Fibroblast of lung (primary cell): ENCODE measurements around the gene HAUS5. TPM values are rescaled to one million over a fixed set of nuclear protein-coding genes. Genes with fewer than 3 reads are reported as not detected.

Experiments used
- DNase-seq, 2 donors: peaks; one replicate each; pipeline versions ENCODE4 v3.0.0 to v3.0.0-alpha.2; 2010; ENCODE audit warnings: low read depth in 2 of 2
- H2AFZ ChIP-seq: 2 replicates; pipeline ENCODE4 v1.5.1; 2012; ENCODE audit warnings: low read length, control low read depth, inconsistent platforms
- H3K27ac ChIP-seq: 2 replicates; pipeline ENCODE4 v1.5.1; 2011; ENCODE audit warnings: low read length, control low read depth; ENCODE audit not compliant: insufficient read depth
- H3K27me3 ChIP-seq: 2 replicates; pipeline ENCODE4 v1.5.1; 2011; ENCODE audit warnings: mild to moderate bottlenecking, low read length; ENCODE audit not compliant: control insufficient read depth, insufficient read depth
- H3K36me3 ChIP-seq: 2 replicates; pipeline ENCODE4 v1.5.1; 2011; ENCODE audit warnings: low read length; ENCODE audit not compliant: control insufficient read depth, insufficient read depth
- H3K4me1 ChIP-seq: 2 replicates; pipeline ENCODE4 v1.5.1; 2011; ENCODE audit warnings: low read length; ENCODE audit not compliant: control insufficient read depth, insufficient read depth; ENCODE audit errors: extremely low read depth
- H3K4me2 ChIP-seq: 2 replicates; pipeline ENCODE4 v1.5.1; 2011; ENCODE audit warnings: low read length, control low read depth; ENCODE audit not compliant: insufficient read depth; ENCODE audit errors: extremely low read depth
- H3K4me3 ChIP-seq, 4 experiments: fragments of 200-600 bp in 1 of 4; sonication (generic) in 1 of 4; replicated peaks in 1 of 4; 2 replicates each; pipeline ENCODE4 v1.5.1; 2011 to 2016; ENCODE audit warnings: low read length in 4 of 4, low read depth in 3 of 4, mild to moderate bottlenecking in 3 of 4, control low read depth in 2 of 4, inconsistent platforms in 1 of 4, mixed read lengths in 1 of 4; ENCODE audit not compliant: insufficient read depth in 1 of 4; ENCODE audit errors: control extremely low read depth in 1 of 4
- H3K79me2 ChIP-seq: 2 replicates; pipeline ENCODE4 v1.5.1; 2012; ENCODE audit warnings: mild to moderate bottlenecking, low read length, inconsistent platforms; ENCODE audit not compliant: control insufficient read depth, insufficient read depth
- H3K9ac ChIP-seq: 2 replicates; pipeline ENCODE4 v1.5.1; 2011; ENCODE audit warnings: mild to moderate bottlenecking, low read length, control low read depth; ENCODE audit not compliant: insufficient read depth
- H3K9me3 ChIP-seq: 2 replicates; pipeline ENCODE4 v1.5.1; 2012; ENCODE audit warnings: low read depth, low read length; ENCODE audit not compliant: control insufficient read depth, insufficient read depth
- H4K20me1 ChIP-seq: 2 replicates; pipeline ENCODE4 v1.5.1; 2011; ENCODE audit warnings: low read length; ENCODE audit not compliant: control insufficient read depth, insufficient read depth; ENCODE audit errors: extremely low read depth
- CTCF ChIP-seq, 2 donors: IDR thresholded peaks in 1 of 2; conservative IDR thresholded peaks in 1 of 2; 1 replicate in 1 of 2; 2 replicates in 1 of 2; pipeline ENCODE4 v1.5.1; 2011 to 2012; ENCODE audit warnings: low read length in 2 of 2, control low read depth in 1 of 2, inconsistent platforms in 1 of 2, low read depth in 1 of 2, mild to moderate bottlenecking in 1 of 2
- EZH2 ChIP-seq: IDR thresholded peaks from 2 replicates; pipeline ENCODE4 v1.5.1; 2012; ENCODE audit warnings: low read length, control low read depth, mild to moderate bottlenecking; ENCODE audit errors: missing control alignments
- polyA plus RNA-seq, 2 donors: library from polyadenylated mRNA; depleted of rRNA in 1 of 2; stranded (reverse) in 1 of 2; unstranded in 1 of 2; fragments of >200 nt; gene quantifications; 2 replicates each; pipeline ENCODE4 v1.2.1, GENCODE V29; 2011 to 2012; ENCODE audit warnings: missing spikeins in 1 of 2
- total RNA-seq: library from RNA; depleted of rRNA; stranded (reverse); fragments of >200 nt; gene quantifications from 2 replicates; pipeline ENCODE4 v1.2.1, GENCODE V29; 2014

Gene HAUS5
- total and polyA plus RNA-seq, 2 donors (not counting 1 experiment from before 2014, with no cell fraction given), result 2.5 to 4.0 TPM

DNA sequence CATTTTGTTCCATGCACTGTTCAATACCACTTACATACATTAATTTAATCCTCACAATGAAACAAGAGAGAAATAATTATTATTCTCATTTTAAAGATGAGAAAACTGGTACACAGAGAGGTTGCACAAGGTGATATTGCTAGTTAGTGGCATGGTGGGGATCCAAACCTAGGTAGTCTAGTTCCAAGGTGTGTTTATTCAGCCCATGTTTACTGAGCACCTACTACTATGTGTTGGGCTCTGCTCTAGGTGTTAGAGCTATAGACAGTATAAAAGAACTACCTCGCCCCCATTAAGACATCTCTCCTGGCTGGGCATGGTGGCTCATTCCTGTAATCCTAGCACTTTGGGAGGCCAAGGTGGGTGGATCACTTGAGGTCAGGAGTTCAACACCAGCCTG is 29.8 kb upstream of the HAUS5 start:
- Histone ChIP-seq H2AFZ (no peak overlapping the region), H3K27me3 (peaks cover under 1% of the 10 kb centered on the region), H3K27ac (no peak overlapping the region), H3K9ac (no peak overlapping the region), H3K36me3 (no peaks in the 10 kb centered on the region), H3K4me1 (no peaks in the 10 kb centered on the region), H3K79me2 (no peaks in the 10 kb centered on the region), H3K9me3 (no peaks in the 10 kb centered on the region), H3K4me2 (no peak overlapping the region), H3K4me3 (no peak overlapping the region), H4K20me1 (no peaks in the 10 kb centered on the region)
- TF ChIP-seq EZH2 (no peak), CTCF (conservative IDR thresholded peaks at IDR 0.05 in 1 of 2, IDR thresholded peaks at IDR 0.05 in 1 of 2; ENCODE audit: low read depth in 1 of 2, low read length in 2 of 2) (no peak)
- no peak for DNase-seq

GRCh38 chr19:35585848-35586247 is 26.7 kb upstream of the HAUS5 start, which contains the start of gene PMIS2:
Gene PMIS2, plus strand, starts transcription at chr19:35586173. Its CDS starts 87 bp downstream, at chr19:35586260.
- no peak for DNase-seq
- H3K4me3 ChIP-seq, result no peak within 1 kb of the TSS
- TF ChIP-seq EZH2, result no peak
- TF ChIP-seq CTCF (conservative IDR thresholded peaks at IDR 0.05 in 1 of 2, IDR thresholded peaks at IDR 0.05 in 1 of 2; ENCODE audit: low read depth in 1 of 2, low read length in 2 of 2), result no peak
- H2AFZ ChIP-seq, result no peak within 1 kb of the TSS
- no peaks in the 10 kb centered on the region for H3K9me3 ChIP-seq
- no peaks in the 10 kb centered on the region for H3K79me2 ChIP-seq
- H3K27me3 ChIP-seq, result peaks cover 3% of the 10 kb centered on the region
- no peak within 1 kb of the TSS for H3K9ac ChIP-seq
- H3K4me1 ChIP-seq, result no peaks in the 10 kb centered on the region
- no peak within 1 kb of the TSS for H3K27ac ChIP-seq
- H3K36me3 ChIP-seq, result no peaks in the 10 kb centered on the region
- H3K4me2 ChIP-seq, result no peak within 1 kb of the TSS
- no peaks in the 10 kb centered on the region for H4K20me1 ChIP-seq

- Histone ChIP-seq H3K4me2 (no peak overlapping the region), H3K27ac (no peak overlapping the region), H3K4me3 (no peak overlapping the region), H3K9ac (no peak overlapping the region), H3K79me2 (no peaks in the 10 kb centered on the region), H4K20me1 (no peaks in the 10 kb centered on the region), H3K9me3 (no peaks in the 10 kb centered on the region), H3K36me3 (no peaks in the 10 kb centered on the region), H2AFZ (no peak overlapping the region), H3K27me3 (peaks cover 3% of the 10 kb centered on the region), H3K4me1 (no peaks in the 10 kb centered on the region)
- TF ChIP-seq EZH2, result no peak
- no peak for TF ChIP-seq CTCF (conservative IDR thresholded peaks at IDR 0.05 in 1 of 2, IDR thresholded peaks at IDR 0.05 in 1 of 2; ENCODE audit: low read depth in 1 of 2, low read length in 2 of 2)
- peak in 1 of 2 donors; percentile 10 for DNase-seq
These were observed 25.2 kb upstream of the HAUS5 start for GRCh38 chr19:35587321-35587720.
